Smooth muscle cell (in vitro differentiated cells): ENCODE measurements around the gene PHRF1. TPM values are rescaled to one million over a fixed set of nuclear protein-coding genes. Genes with fewer than 3 reads are reported as not detected.
A peak's percentile ranks its signal among the peaks of the same experiment; 100 is the strongest.

Experiments used
- DNase-seq: peaks from one replicate; lab custom pipeline; 2025; ENCODE audit not compliant: unreplicated experiment; lab: John Stamatoyannopoulos, UW
- H2AFZ ChIP-seq: fragments of 200-600 bp; sonication (generic); 2 replicates; pipeline ENCODE4 v1.6.0; 2016; ENCODE audit warnings: antibody characterized with exemption, low read depth, mild to moderate bottlenecking
- H3F3A ChIP-seq: fragments of 200-600 bp; sonication (generic); 2 replicates; pipeline ENCODE4 v1.6.0; 2017; ENCODE audit warnings: antibody characterized with exemption, low read depth
- H3K27ac ChIP-seq: fragments of 200-600 bp; sonication (generic); 2 replicates; pipeline ENCODE4 v1.5.1; 2016; ENCODE audit warnings: low read depth, mild to moderate bottlenecking
- H3K27me3 ChIP-seq: fragments of 200-600 bp; sonication (generic); 2 replicates; pipeline ENCODE4 v1.6.1; 2016; ENCODE audit warnings: low read depth, mild to moderate bottlenecking
- H3K36me3 ChIP-seq: fragments of 200-600 bp; sonication (generic); 2 replicates; pipeline ENCODE4 v1.5.1; 2016; ENCODE audit warnings: low read depth
- H3K4me1 ChIP-seq: fragments of 200-600 bp; sonication (generic); 2 replicates; pipeline ENCODE4 v1.5.1; 2016; ENCODE audit warnings: low read depth
- H3K4me2 ChIP-seq: fragments of 200-600 bp; sonication (generic); 2 replicates; pipeline ENCODE4 v1.6.0; 2016; ENCODE audit warnings: mild to moderate bottlenecking
- H3K4me3 ChIP-seq: fragments of 200-600 bp; sonication (generic); 2 replicates; pipeline ENCODE4 v1.5.1; 2016; ENCODE audit warnings: mild to moderate bottlenecking
- H3K79me2 ChIP-seq: fragments of 200-600 bp; sonication (generic); 2 replicates; pipeline ENCODE4 v1.6.0; 2016; ENCODE audit warnings: low read depth, mild to moderate bottlenecking
- H3K9ac ChIP-seq: fragments of 200-600 bp; sonication (generic); 2 replicates; pipeline ENCODE4 v1.6.0; 2016; ENCODE audit warnings: low read depth
- H3K9me3 ChIP-seq: fragments of 200-600 bp; sonication (generic); replicated peaks from 2 replicates; pipeline ENCODE4 v1.5.1; 2016; ENCODE audit warnings: low read depth
- H4K20me1 ChIP-seq: fragments of 200-600 bp; sonication (generic); 2 replicates; pipeline ENCODE4 v1.6.0; 2016; ENCODE audit warnings: low read depth
- CTCF ChIP-seq: fragments of 200-600 bp; sonication (generic); IDR thresholded peaks from 2 replicates; pipeline ENCODE4 v1.5.1; 2017; ENCODE audit warnings: borderline replicate concordance, mild to moderate bottlenecking, antibody characterized with exemption; ENCODE audit not compliant: insufficient read depth, poor library complexity, severe bottlenecking
- WGBS: methylation state at CpG from one replicate; pipeline ENCODE4 v1.1.7; 2016; ENCODE audit warnings: low lambda C conversion rate; 5-methylcytosine and 5-hydroxymethylcytosine counted together
- polyA plus RNA-seq: library from polyadenylated mRNA; unstranded; fragments of >200 nt; fragmentation: Nextera tagmentation; extraction: Ambion mirVana; gene quantifications from 2 replicates; pipeline ENCODE4 v1.2.1, GENCODE V29; 2016
- total RNA-seq: library from RNA; depleted of rRNA; stranded (reverse); fragments of >200 nt; gene quantifications from 2 replicates; pipeline ENCODE4 v1.2.3, GENCODE V29; 2014

PHRF1 gene
- total and polyA plus RNA-seq, 2 experiments from 2014 or later = 11.6 to 20.2 TPM

GRCh38 chr11:578276-579035, 2.2 kb downstream of the PHRF1 start:
- peak overlapping the region; percentile 99 for H3K4me2 ChIP-seq
- DNase-seq = no peak
- 85% methylated on average over 21 of the region's 21 CpGs for whole genome bisulfite sequencing
- H3K27ac ChIP-seq = peak overlapping the region; percentile 82
- peaks cover 67% of the 10 kb centered on the region for H3K79me2 ChIP-seq
- H3K9me3 ChIP-seq = no peaks in the 10 kb centered on the region
- no peak for TF ChIP-seq CTCF
- H4K20me1 ChIP-seq = peaks cover 66% of the 10 kb centered on the region
- H2AFZ ChIP-seq = no peak overlapping the region
- no peak overlapping the region for H3K9ac ChIP-seq
- no peaks in the 10 kb centered on the region for H3K36me3 ChIP-seq
- H3K27me3 ChIP-seq = no peaks in the 10 kb centered on the region
- H3K4me3 ChIP-seq = peak overlapping the region; percentile 97
- H3K4me1 ChIP-seq = peaks cover 19% of the 10 kb centered on the region
- H3F3A ChIP-seq = peaks cover 3% of the 10 kb centered on the region

GRCh38 chr11:579830-580601, 3.7 kb downstream of the PHRF1 start:
- H2AFZ ChIP-seq = no peak overlapping the region
- H3K9ac ChIP-seq = no peak overlapping the region
- peaks cover 78% of the 10 kb centered on the region for H3K79me2 ChIP-seq
- DNase-seq = no peak
- H3K36me3 ChIP-seq = no peaks in the 10 kb centered on the region
- H3K27me3 ChIP-seq = no peaks in the 10 kb centered on the region
- H3K4me2 ChIP-seq = no peak overlapping the region
- 87% methylated on average over 20 of the region's 20 CpGs for WGBS
- no peak overlapping the region for H3K4me3 ChIP-seq
- H3F3A ChIP-seq = peaks cover 3% of the 10 kb centered on the region
- no peaks in the 10 kb centered on the region for H3K9me3 ChIP-seq
- no peak for TF ChIP-seq CTCF
- H3K27ac ChIP-seq = no peak overlapping the region
- peaks cover 10% of the 10 kb centered on the region for H3K4me1 ChIP-seq
- H4K20me1 ChIP-seq = peaks cover 81% of the 10 kb centered on the region

GRCh38 chr11:581342-581741, 5.1 kb downstream of the PHRF1 start:
- Histone ChIP-seq H3K9me3 (no peaks in the 10 kb centered on the region), H3K79me2 (peaks cover 78% of the 10 kb centered on the region), H3F3A (no peaks in the 10 kb centered on the region), H3K9ac (no peak overlapping the region), H3K36me3 (no peaks in the 10 kb centered on the region), H3K27me3 (no peaks in the 10 kb centered on the region), H4K20me1 (peaks cover 94% of the 10 kb centered on the region), H3K4me3 (no peak overlapping the region), H3K27ac (no peak overlapping the region), H2AFZ (no peak overlapping the region), H3K4me2 (no peak overlapping the region), H3K4me1 (peaks cover 9% of the 10 kb centered on the region)
- no peak for TF ChIP-seq CTCF
- DNase-seq = no peak
- 97% methylated on average over 14 of the region's 14 CpGs for WGBS
